WTC11 (cell line): ENCODE measurements around the gene TEAD1. TPM values are rescaled to one million over a fixed set of nuclear protein-coding genes. Genes with fewer than 3 reads are reported as not detected.

Experiments used
- ATAC-seq: fragments of 200-7000 bp; cut with Tn5 transposase; 2 replicates; pipeline ENCODE4 v1.10.0; 2021; ENCODE audit warnings: mild to moderate bottlenecking, moderate library complexity
- CTCF ChIA-PET: fragments of 300-600 bp; sonication (Branson Sonifier 250); formaldehyde crosslinking; loops from one replicate; lab custom pipeline; 2021; ENCODE audit warnings: antibody characterized with exemption; lab: Charles Lee
- POLR2A ChIA-PET: fragments of 350-600 bp; sonication (Branson Sonifier 250); formaldehyde crosslinking; loops from one replicate; lab custom pipeline; 2021; ENCODE audit warnings: antibody characterized with exemption; lab: Charles Lee
- DNase-seq: peaks from one replicate; pipeline ENCODE4 v3.0.0; 2021; ENCODE audit warnings: low spot score
- H3K27ac Mint-ChIP-seq: 2 replicates; pipeline ENCODE4 v1.8.0; 2021; ENCODE audit warnings: mixed read lengths
- H3K27me3 Mint-ChIP-seq: 2 replicates; pipeline ENCODE4 v1.8.0; 2021; ENCODE audit warnings: low read depth, mild to moderate bottlenecking, moderate library complexity, mixed read lengths
- H3K36me3 Mint-ChIP-seq: 2 replicates; pipeline ENCODE4 v1.8.0; 2021; ENCODE audit warnings: mixed read lengths
- H3K4me1 Mint-ChIP-seq: 2 replicates; pipeline ENCODE4 v1.8.0; 2022; ENCODE audit warnings: mixed read lengths
- H3K4me3 Mint-ChIP-seq: 2 replicates; pipeline ENCODE4 v1.8.0; 2021; ENCODE audit warnings: mild to moderate bottlenecking, moderate library complexity, mixed read lengths
- H3K9me3 Mint-ChIP-seq: 2 replicates; pipeline ENCODE4 v1.8.0; 2021; ENCODE audit warnings: mixed read lengths
- ARID4B ChIP-seq: sonication (generic); formaldehyde crosslinking; IDR thresholded peaks from 2 replicates; pipeline ENCODE4 v1.8.0; 2023; ENCODE audit warnings: missing genetic modification reagents, mild to moderate bottlenecking, borderline replicate concordance
- E2F1 ChIP-seq: sonication (generic); formaldehyde crosslinking; IDR thresholded peaks from 2 replicates; pipeline ENCODE4 v1.8.0; 2022; ENCODE audit warnings: mild to moderate bottlenecking, missing genetic modification reagents
- ELF4 ChIP-seq: sonication (generic); formaldehyde crosslinking; IDR thresholded peaks from 2 replicates; pipeline ENCODE4 v1.8.1; 2022; ENCODE audit warnings: low read depth, mild to moderate bottlenecking, moderate library complexity, missing genetic modification reagents
- HMGA2 ChIP-seq: fragments of 250-450 bp; sonication (Bioruptor Pico); IDR thresholded peaks from 2 replicates; pipeline ENCODE4 v1.4.0; 2021; ENCODE audit warnings: mild to moderate bottlenecking, moderate library complexity
- IRF1 ChIP-seq: sonication (generic); formaldehyde crosslinking; IDR thresholded peaks from 2 replicates; pipeline ENCODE4 v1.8.0; 2023; ENCODE audit warnings: missing genetic modification reagents
- JUN ChIP-seq: sonication (generic); formaldehyde crosslinking; IDR thresholded peaks from 2 replicates; pipeline ENCODE4 v1.8.0; 2023; ENCODE audit warnings: mild to moderate bottlenecking, missing genetic modification reagents
- KAT7 ChIP-seq: sonication (generic); formaldehyde crosslinking; IDR thresholded peaks from 2 replicates; pipeline ENCODE4 v1.8.1; 2023; ENCODE audit warnings: missing genetic modification reagents, mild to moderate bottlenecking, borderline replicate concordance
- NFATC4 ChIP-seq: fragments of 250-450 bp; sonication (Bioruptor Pico); IDR thresholded peaks from 2 replicates; pipeline ENCODE4 v1.9.0; 2021; ENCODE audit warnings: mild to moderate bottlenecking
- RELA ChIP-seq: sonication (generic); formaldehyde crosslinking; IDR thresholded peaks from 2 replicates; pipeline ENCODE4 v1.8.1; 2022; ENCODE audit warnings: missing genetic modification reagents, mild to moderate bottlenecking, borderline replicate concordance
- RORB ChIP-seq: fragments of 250-450 bp; sonication (Bioruptor Pico); IDR thresholded peaks from 2 replicates; pipeline ENCODE4 v1.9.0; 2021; ENCODE audit warnings: mild to moderate bottlenecking
- SOX15 ChIP-seq: fragments of 250-450 bp; sonication (Bioruptor Pico); IDR thresholded peaks from 2 replicates; pipeline ENCODE4 v1.9.0; 2021; ENCODE audit warnings: mild to moderate bottlenecking
- TCF7 ChIP-seq: sonication (generic); formaldehyde crosslinking; IDR thresholded peaks from 2 replicates; pipeline ENCODE4 v1.8.0; 2022; ENCODE audit warnings: mild to moderate bottlenecking, low read depth, missing genetic modification reagents, moderate library complexity
- ZBTB21 ChIP-seq: sonication (generic); formaldehyde crosslinking; IDR thresholded peaks from 2 replicates; pipeline ENCODE4 v1.8.1; 2023; ENCODE audit warnings: mild to moderate bottlenecking, missing genetic modification reagents, borderline replicate concordance
- ZBTB43 ChIP-seq: sonication (generic); formaldehyde crosslinking; IDR thresholded peaks from 2 replicates; pipeline ENCODE4 v1.8.1; 2023; ENCODE audit warnings: mild to moderate bottlenecking, missing genetic modification reagents
- ZNF232 ChIP-seq: sonication (generic); formaldehyde crosslinking; IDR thresholded peaks from 2 replicates; pipeline ENCODE4 v1.8.0; 2022; ENCODE audit warnings: mild to moderate bottlenecking, missing genetic modification reagents
- ZNF317 ChIP-seq: sonication (generic); formaldehyde crosslinking; IDR thresholded peaks from 2 replicates; pipeline ENCODE4 v1.8.1; 2023; ENCODE audit warnings: low read depth, mild to moderate bottlenecking, moderate library complexity, missing genetic modification reagents, borderline replicate concordance
- total RNA-seq: library from RNA; stranded (reverse); gene quantifications from 3 replicates; pipeline ENCODE4 v1.2.3, GENCODE V29; 2021
- TF ChIP-seq, protein P1 (sequence below): sonication (generic); formaldehyde crosslinking; IDR thresholded peaks from 2 replicates; pipeline ENCODE4 v1.8.1; 2022; ENCODE audit warnings: mild to moderate bottlenecking, moderate library complexity, missing genetic modification reagents
- TF ChIP-seq, protein P2 (sequence below): fragments of 200-600 bp; IDR thresholded peaks from 2 replicates; pipeline ENCODE4 v1.8.0; 2022; ENCODE audit warnings: antibody characterized with exemption
- TF ChIP-seq, protein P3 (sequence below): sonication (generic); formaldehyde crosslinking; IDR thresholded peaks from 2 replicates; pipeline ENCODE4 v1.8.1; 2023; ENCODE audit warnings: mild to moderate bottlenecking, missing genetic modification reagents, borderline replicate concordance

The TEAD1 gene
- total RNA-seq, 1 experiment from 2014 or later: 79.9 TPM

DNA sequence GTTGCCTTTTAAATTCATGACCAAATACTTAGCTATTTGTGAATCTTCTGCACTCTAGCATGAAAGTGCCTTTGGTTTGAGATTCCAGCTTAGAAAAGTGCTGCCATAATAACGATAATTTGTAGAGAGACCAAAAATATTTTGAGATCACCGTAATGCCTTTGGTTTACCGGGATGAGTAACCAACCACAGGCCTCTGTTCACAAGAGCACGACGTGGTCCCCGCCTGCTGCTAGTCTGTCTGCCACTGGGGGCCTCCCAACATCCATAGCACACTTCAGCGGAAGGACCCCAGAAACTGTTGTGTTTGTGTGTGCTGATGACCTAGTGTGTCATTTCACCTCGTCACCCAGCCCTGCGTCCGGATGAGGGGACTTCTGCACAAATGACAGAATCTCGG, 267.9 kb downstream of the TEAD1 start:
- Mint-ChIP-seq H3K27ac (no peak overlapping the region), H3K9me3 (no peaks in the 10 kb centered on the region; the same call in 1 of the 2 replicates), H3K27me3 (no peaks in the 10 kb centered on the region), H3K36me3 (peaks cover 14% of the 10 kb centered on the region), H3K4me3 (no peak overlapping the region), H3K4me1 (no peaks in the 10 kb centered on the region)
- ATAC-seq: peak; percentile 65
- TF ChIP-seq ELF4 (CRISPR knock-in tag) (no peak), ZBTB21 (CRISPR knock-in tag) (no peak), RORB (CRISPR knock-in tag) (no peak), E2F1 (CRISPR knock-in tag) (no peak), TCF7 (CRISPR knock-in tag) (no peak), HMGA2 (CRISPR knock-in tag) (no peak), SOX15 (CRISPR knock-in tag) (no peak), IRF1 (CRISPR knock-in tag) (no peak), ZBTB43 (no peak), KAT7 (CRISPR knock-in tag) (no peak), NFATC4 (CRISPR knock-in tag) (no peak), ZNF232 (CRISPR knock-in tag) (no peak), JUN (CRISPR knock-in tag) (no peak), ARID4B (CRISPR knock-in tag) (no peak), ZNF317 (CRISPR knock-in tag) (no peak), RELA (CRISPR knock-in tag) (no peak)
- TF ChIP-seq, protein P1, sequence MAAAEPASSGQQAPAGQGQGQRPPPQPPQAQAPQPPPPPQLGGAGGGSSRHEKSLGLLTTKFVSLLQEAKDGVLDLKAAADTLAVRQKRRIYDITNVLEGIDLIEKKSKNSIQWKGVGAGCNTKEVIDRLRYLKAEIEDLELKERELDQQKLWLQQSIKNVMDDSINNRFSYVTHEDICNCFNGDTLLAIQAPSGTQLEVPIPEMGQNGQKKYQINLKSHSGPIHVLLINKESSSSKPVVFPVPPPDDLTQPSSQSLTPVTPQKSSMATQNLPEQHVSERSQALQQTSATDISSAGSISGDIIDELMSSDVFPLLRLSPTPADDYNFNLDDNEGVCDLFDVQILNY (CRISPR knock-in tag): no peak
- TF ChIP-seq, protein P2, sequence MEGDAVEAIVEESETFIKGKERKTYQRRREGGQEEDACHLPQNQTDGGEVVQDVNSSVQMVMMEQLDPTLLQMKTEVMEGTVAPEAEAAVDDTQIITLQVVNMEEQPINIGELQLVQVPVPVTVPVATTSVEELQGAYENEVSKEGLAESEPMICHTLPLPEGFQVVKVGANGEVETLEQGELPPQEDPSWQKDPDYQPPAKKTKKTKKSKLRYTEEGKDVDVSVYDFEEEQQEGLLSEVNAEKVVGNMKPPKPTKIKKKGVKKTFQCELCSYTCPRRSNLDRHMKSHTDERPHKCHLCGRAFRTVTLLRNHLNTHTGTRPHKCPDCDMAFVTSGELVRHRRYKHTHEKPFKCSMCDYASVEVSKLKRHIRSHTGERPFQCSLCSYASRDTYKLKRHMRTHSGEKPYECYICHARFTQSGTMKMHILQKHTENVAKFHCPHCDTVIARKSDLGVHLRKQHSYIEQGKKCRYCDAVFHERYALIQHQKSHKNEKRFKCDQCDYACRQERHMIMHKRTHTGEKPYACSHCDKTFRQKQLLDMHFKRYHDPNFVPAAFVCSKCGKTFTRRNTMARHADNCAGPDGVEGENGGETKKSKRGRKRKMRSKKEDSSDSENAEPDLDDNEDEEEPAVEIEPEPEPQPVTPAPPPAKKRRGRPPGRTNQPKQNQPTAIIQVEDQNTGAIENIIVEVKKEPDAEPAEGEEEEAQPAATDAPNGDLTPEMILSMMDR: no peak
- TF ChIP-seq, protein P3, sequence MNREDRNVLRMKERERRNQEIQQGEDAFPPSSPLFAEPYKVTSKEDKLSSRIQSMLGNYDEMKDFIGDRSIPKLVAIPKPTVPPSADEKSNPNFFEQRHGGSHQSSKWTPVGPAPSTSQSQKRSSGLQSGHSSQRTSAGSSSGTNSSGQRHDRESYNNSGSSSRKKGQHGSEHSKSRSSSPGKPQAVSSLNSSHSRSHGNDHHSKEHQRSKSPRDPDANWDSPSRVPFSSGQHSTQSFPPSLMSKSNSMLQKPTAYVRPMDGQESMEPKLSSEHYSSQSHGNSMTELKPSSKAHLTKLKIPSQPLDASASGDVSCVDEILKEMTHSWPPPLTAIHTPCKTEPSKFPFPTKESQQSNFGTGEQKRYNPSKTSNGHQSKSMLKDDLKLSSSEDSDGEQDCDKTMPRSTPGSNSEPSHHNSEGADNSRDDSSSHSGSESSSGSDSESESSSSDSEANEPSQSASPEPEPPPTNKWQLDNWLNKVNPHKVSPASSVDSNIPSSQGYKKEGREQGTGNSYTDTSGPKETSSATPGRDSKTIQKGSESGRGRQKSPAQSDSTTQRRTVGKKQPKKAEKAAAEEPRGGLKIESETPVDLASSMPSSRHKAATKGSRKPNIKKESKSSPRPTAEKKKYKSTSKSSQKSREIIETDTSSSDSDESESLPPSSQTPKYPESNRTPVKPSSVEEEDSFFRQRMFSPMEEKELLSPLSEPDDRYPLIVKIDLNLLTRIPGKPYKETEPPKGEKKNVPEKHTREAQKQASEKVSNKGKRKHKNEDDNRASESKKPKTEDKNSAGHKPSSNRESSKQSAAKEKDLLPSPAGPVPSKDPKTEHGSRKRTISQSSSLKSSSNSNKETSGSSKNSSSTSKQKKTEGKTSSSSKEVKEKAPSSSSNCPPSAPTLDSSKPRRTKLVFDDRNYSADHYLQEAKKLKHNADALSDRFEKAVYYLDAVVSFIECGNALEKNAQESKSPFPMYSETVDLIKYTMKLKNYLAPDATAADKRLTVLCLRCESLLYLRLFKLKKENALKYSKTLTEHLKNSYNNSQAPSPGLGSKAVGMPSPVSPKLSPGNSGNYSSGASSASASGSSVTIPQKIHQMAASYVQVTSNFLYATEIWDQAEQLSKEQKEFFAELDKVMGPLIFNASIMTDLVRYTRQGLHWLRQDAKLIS (CRISPR knock-in tag): no peak
- no peak for DNase-seq
- CTCF ChIA-PET: no interaction called here
- POLR2A ChIA-PET: no interaction called here
